HG03520 (cell line): ENCODE data around the gene RALGAPB.
"Not testable (repeated sequence)": the region's sequence is repeated elsewhere in the genome, so short reads cannot be mapped to it uniquely, and the experiment has no call there.

Source experiments
- ATAC-seq: cut with Tn5 transposase; IDR thresholded peaks from one replicate; pipeline ENCODE4 v1.9.1; 2021; ENCODE audit warnings: mild to moderate bottlenecking, moderate library complexity; ENCODE audit not compliant: unreplicated experiment

Gene RALGAPB

DNA sequence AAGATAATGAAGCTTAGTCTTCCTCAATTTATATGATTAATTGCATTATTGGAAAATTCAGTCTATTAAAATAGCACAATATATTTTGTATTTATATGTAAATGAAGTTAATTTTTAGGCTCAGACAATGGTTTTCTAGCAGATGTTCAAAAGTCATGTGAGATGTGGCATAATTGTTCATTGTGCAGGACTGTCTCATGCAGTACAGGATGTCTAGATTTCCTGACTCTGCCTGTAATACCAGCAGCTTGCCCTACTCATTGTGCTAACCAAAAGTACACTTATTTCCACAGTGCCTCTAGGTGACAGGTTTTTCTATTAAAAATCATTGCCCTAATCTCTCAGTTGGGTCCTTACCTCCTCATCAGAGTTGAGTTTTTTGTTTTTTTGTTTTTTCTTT is 12.4 kb downstream of the RALGAPB start:
- ATAC-seq: no peak

DNA sequence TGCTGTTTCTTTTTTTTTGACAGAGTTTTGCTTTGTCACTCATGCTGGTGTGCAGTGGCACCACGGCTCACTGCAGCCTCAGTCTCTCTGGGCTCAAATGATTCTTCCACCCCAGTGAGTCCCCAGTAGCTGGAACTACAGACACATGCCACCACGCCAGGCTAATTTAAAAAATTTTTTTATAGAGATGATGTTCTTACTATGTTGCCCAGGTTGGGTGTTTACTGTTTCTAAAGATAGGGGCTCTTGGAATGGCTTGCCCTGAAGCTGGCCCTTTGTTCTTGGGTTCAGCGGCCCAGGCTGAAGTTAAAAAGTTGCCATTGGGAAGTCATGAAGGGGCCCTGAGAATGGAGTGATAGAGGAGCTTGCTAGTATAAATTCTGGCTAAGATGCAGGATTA is 16.5 kb downstream of the RALGAPB start:
- ATAC-seq: no peak

DNA sequence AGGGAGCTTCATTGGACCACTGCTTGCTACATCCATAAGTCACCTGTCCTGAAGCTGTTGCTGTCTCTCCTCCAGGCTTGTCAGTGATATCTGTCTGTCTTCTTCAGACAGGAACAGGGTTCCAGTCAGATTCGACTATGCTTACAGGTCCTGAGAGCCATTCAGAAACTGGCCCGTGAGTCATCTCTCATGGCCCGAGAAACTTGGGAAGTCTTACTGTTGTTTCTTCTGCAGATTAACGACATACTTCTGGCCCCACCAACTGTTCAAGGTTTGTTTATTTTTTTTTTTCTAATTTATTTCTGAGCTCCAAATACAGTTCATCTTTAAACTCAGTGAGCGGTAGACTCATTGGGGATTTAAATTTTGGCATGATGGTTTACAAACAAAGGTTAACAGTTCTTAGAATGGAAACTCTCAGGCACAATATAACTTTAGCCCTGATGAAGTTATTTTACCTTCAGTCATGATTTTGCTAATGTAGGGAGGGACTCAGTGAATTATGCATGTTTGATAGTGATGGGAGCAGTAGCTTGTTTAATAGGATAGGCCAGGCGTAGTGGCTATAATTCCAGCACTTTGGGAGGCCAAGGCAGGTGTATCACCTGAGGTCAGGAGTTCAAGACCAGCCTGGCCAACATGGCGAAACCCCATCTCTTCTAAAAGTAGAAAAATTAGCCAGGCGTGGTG is 24.7 kb downstream of the RALGAPB start:
- no peak for ATAC-seq

DNA sequence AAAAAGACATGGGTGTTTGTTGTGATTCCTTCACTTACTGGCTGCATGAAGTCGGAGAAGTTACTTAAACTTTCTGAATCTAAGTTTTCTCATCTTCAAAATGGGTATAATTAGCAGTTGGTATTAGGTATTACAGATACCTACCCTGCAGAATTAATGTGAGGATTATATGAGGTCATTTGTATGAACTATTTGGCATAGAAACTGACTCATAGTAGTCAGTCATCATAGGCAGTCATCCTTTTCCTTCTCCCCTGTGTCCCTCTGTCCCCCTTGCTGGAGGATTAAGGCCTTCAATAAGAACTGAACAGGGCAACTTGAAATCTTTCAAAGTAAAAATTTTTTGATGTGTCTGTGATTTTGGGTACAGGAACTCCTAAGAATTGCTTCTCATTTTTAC is 26.3 kb downstream of the RALGAPB start:
- ATAC-seq: no peak

DNA sequence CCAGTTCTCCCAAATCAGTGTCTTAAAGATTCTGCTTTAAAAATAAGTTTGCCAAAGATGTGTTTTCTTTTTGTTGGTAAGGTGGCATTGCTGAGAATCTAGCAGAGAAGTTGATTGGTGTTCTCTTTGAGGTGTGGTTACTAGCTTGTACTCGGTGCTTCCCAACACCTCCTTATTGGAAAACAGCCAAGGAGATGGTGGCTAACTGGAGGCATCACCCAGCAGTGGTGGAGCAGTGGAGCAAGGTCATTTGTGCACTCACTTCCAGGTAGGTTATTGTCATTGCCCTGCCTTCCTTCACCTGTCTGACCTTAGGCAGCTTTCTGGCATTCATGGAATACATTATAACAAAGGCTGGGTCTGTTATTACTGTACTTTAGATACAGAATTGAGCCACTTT is 26.7 kb downstream of the RALGAPB start:
- no peak for ATAC-seq

DNA sequence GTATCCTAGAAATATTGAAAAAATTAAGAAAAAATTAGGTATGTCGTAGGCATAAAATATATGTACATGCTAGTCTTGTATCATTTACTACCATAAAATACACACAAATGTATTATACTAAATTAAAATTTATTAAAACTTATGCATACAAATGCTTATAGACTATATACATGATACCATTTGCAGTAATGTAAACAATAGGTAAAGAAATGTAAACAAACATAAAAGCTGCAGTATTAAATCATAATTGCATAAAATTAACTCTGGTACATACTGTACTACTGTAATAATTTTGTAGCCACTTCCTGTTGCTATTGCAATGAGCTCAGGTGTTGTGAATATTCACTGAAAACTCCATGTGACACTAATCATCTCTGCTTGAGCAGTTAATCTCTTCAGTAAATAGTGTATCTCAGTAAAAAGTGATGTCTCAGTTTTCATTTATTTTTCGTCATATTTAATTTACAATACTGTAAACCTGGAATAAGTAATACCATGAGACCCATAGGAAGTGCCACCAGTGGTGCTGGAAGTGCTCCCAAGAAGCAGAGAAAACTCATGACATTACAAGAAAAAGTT is 29.3 kb downstream of the RALGAPB start:
- ATAC-seq: no peak

DNA sequence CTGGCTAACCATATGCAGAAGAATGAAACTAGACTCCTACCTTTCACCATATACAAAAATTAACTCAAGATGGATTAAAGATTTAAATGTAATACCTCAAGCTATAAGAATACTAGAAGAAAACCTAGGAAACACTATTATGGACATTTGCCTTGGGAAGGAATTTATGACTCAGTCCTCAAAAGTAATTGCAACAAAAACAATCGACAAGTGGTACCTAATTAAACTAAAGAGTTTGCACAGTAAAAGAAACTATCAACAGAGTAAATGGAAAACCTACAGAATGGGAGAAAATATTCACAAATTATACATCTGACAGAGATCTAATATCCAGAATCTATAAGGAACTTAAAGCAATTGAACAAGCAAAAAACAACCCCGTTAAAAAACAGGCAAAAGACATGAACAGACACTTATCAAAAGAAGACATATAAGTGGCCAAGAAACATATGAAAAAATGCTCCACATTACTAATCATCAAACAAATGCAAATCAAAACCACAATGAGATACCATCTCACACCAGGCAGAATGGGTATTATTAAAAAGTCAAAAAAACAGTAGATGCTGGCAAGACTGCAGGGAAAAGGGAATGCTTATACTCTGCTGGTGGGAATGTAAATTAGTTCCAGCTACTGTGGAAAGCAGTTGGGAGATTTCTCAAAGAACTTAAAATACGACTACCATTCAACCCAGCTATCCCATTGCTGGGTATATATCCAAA is 31.9 kb downstream of the RALGAPB start:
- no peak for ATAC-seq

DNA sequence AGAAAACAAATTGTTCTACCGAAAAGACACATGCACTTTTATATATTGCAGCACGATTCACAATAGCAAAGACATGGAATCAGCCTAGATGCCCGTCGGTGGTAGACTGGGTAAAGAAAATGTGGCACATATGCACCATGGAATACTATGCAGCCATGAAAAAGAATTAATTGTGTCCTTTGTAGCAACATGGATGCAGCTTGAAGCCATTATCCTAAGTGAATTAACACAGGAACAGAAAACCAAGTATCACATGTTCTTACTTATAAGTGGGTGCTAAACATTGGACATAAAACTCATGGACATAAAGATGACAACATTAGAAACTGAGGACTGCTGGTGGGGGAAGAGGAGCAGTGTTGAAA is 32.4 kb downstream of the RALGAPB start:
- no peak for ATAC-seq

DNA sequence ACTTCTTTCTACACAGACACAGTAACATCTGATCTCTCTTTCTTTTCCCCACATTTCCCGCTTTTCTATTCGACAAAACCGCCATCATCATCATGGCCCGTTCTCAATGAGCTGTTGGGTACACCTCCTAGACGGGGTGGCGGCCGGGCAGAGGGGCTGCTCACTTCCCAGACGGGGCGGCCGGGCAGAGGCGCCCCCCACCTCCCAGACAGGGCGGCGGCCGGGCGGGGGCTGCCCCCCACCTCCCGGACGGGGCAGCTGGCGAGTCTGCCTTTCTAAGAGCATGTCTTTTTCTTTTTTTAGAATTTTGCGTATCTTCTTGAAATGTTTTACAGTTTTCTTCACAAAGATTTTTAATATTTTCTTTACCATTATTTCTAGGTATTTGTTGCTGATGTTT is 39.1 kb downstream of the RALGAPB start:
- ATAC-seq: not testable (repeated sequence)

DNA sequence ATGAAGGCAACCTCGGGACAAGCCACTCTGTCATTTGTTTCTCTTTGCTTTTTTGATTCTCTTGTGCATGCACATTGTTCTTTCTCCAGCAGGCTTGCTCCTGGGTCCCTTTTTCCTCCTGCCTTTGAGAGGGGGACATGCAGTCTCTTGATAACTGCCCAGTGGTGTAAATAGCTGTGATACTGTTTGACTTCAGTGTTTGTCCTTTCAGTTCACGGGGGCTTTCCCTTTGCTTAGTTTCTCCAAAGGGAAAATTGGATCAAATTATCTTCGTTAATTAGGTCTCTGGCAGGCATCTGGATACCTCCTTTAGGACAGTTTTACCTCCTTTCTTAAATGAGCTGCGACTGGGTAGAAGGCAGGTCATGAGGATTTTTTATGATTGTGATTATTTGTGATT is 41.5 kb downstream of the RALGAPB start:
- no peak for ATAC-seq

DNA sequence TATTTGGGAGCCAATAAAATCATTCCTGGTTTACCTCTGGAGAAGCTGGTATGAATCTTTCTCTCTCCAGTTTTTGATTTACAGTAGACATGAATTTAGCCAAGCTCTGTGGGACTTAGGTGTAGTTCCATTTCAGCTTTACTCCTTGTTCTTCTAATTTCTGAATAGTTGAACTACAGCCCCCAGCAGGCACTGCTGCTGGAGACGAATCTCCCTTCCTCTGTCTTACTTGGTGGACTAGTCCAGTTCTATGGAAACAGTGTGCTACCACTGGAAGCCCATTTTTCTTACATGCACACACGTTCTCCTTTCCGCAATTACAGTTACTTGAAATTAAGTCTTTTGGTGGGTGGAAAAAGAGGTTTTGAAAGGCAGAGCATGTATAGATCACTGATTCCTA is 42.3 kb downstream of the RALGAPB start:
- no peak for ATAC-seq

DNA sequence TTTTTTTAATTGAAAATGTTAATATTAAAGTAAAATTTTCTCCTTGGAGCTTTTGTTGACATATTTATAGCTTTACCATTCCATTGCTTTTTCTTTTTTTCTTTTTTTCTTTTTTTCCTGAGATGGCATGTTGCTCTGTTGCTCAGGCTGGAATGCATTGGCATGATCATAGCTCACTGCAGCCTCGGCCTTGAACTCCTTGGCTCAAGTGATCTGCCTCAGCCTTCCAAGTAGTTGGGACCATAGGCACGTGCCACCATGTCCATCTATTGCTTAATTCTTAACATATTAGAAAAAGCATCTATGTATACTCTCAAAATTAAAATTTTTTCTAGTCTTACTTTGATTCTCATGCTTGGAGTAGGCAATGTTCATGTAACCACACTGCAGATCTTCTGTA is 43.0 kb downstream of the RALGAPB start:
- no peak for ATAC-seq

DNA sequence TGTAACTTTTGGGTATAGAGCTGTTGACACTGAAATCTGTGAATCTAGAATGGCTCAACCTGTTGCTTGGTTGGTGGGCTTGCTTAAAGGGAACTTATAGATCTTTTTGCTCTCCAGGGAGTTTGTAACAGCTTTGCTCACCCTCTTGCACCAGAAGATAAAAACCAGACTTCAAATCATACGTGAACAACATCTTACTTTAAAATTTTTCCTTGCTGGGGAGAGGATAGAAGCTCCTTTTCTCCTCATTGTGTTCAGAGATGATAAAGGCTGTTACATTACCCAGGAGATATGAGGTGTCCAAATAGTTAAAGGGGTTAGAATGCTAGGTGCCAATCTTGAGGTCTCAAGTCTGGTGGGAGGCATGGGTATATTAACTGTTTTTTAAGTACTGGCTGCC is 46.8 kb downstream of the RALGAPB start:
- no peak for ATAC-seq

DNA sequence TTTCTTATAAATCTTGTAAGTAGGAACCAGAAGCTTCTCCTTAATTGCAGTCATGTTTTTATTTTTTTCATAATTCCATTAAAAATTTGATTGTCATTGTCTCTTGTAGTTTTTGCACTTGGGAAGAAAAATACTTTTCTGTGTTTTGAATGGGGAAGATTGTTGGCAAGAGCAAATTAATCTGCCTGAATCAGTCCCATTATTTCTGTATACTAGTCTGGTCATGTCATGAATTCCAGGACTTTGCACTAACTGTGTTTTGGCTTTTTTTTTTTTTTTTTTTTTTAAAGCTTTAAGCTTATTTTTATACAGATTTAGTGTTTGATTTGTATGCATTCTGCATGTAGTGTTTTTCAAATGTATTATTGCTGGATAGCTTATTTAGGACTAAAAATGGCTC is 47.6 kb downstream of the RALGAPB start:
- ATAC-seq: no peak

DNA sequence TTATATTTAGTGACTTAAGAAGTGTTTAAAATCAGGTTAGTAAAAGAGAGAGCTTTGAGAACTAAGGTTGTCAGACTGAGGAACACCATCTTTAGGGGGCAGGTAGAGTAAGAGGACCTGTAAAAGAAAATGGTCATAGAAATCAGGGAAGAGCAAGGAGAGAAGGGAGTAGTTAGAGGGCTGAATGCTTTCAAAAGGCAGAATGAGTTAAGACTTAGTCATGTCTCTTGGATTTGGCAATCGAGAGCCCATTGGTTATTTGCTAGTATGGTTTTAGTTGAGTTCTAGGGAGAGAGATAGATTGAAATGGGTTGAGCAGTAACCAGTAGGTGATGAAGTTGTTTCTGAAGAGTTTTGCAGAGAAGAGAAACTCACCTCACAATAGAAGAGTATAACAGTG is 51.1 kb downstream of the RALGAPB start:
- ATAC-seq: no peak

DNA sequence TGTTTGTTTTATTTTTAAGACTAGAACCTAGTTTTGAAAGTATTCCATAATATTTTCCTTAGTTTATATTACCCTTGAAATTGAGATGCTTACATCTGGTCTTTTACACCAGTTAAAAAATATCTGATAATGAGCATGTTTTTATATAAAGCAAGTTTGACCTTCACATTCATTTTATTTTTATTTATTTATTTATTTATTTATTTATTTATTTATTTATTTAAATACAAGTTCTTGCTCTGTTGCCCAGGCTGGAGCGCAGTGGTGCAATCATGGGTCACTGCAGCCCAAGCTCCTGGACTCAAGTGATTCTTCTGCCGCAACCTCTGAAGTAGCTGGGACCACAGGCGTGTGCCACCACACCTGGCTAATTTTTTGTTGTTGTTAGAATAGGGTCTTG is 55.5 kb downstream of the RALGAPB start:
- no peak for ATAC-seq

DNA sequence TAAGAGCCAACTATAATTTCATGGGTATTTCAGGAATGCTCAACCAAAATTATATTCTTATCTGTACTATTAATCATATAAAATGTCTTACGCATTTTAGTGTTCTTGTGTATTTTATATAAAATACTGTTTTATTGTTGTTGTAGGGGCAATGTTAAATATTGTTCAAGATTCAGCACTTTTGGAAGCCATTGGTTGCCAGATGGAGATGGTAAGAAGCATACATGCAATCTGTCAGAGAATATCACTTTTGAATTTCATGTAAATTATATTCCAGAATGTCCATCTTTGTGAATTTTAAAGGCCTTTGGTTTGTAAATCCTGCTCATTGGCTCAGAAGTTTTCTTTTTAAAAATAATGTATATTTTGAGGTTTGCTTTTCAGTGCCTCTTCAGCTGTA is 58.4 kb downstream of the RALGAPB start:
- no peak for ATAC-seq

DNA sequence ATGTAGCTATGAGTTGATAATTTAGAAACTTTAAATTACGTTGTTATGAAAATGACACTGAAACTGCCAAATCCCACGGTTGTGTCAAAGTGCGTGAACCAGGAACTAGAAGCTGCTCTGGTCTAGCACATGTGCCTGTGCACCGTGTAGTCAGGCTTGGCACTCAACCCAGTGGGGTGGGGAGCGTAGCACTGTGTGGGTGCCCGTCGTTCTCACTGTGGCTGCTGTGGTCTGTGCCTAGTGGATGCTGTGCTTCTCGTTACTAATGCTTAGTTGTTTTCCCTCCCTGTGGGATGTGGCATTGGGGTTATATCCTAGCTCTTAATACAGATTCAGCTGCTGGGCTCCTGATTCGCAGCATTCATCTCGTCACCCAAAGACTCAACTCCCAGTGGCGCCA is 62.1 kb downstream of the RALGAPB start:
- no peak for ATAC-seq

DNA sequence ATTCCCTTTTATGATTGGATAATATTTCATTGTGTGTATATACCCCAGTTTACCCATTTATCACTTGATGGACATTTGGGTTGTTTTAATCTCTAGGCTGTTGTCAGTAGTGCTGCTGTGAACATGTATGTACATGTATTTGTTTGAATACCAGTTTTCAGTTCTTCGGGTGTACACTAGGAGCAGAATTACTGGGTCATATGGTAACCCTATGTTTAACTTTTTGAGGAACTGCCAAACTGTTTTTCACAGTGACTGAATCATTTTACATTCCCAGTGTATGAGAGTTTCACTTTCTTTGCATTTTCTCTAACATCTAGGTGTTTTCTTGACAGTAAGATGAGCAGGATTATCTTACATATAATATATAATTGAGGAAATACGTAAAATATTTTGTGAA is 63.7 kb downstream of the RALGAPB start:
- no peak for ATAC-seq

DNA sequence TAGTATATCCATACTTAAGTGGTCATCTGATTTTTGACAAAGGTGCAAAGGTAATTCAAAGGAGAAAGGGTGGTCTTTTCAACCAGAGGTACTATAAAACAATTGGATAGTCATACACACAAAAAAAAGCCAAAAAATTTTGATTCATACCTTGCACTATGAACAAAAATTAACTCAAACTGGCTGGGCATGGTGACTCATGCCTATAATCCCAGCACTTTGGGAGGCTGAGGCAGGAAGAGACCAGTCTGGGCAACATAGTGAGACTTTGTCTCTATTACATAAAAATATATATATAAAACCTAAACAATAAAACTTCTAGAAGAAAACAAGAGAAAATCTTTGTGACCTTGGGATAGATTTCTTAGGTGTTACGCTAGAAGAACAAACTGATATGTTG is 64.5 kb downstream of the RALGAPB start:
- ATAC-seq: no peak

DNA sequence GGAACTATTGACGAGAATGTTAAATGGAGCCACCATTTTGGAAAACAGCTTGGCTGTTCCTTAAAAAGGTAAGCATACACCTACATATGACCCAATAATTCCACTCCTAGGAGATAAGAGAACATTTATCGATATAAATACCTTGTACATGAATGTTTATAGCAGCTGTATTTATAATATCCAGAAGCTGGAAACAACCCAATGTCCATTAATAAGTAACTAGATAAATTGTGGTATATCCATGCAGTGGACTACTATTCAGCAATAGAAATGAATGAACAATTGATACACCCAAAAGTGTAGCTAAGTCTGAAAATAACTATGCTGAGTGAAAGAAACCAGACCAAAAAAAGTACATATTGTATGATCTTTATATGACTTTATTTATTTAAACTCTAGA is 66.1 kb downstream of the RALGAPB start:
- no peak for ATAC-seq
